ENCODE data around the gene METTL26.
"Not testable (repeated sequence)": the region's sequence is repeated elsewhere in the genome, so short reads cannot be mapped to it uniquely, and the experiment has no call there.

- not testable (repeated sequence) for TF ChIP-seq CTCF (IDR thresholded peaks at IDR 0.05; ENCODE audit: insufficient read depth, low read length, poor library complexity, severe bottlenecking); EZH2phosphoT487 (conservative IDR thresholded peaks at IDR 0.05; ENCODE audit: low read length)
Measured at GRCh38 chr16:597655-598054, 38.5 kb downstream of the METTL26 start.
